ENCODE measurements around the gene KIAA1217.

Gene KIAA1217

DNA sequence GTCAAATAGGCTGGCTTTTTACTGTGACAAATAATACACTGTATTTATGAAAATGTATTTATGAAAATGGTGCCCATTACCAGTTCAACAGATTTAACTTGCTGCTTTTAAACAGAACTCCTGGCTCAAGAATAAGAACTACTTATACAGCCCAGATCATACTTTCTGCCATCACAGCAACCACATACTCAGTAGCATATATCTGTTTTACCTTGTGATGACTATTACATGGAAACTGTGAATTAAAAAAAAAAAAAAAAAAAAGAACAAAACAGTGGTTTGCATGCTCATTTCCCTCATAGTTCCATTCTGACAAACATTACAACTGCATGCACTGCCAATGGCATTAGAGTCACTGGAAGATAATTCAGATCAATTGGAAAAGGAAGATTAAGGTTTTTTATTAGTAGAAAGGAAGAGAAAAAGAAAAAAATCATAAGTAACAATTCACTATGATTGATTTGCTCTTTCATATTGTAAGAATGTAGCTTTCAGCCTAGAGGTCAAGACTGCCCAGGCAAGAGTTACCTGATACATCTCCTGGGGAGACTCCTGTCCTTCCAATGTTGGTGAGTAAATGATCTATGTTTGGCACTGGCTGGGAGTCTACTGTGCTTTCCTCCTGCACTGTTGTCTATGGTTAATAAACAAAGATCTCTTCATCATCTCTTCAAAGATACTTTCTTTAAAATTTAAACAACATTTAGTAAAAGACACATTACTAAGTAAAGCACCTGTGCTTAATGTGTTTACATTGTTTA lies 381.9 kb downstream of the KIAA1217 start (continued):
- TF ChIP-seq ZNF280D (tag by site-specific recombination; IDR thresholded peaks at IDR 0.05) (no peak), PRDM6 (tag by site-specific recombination; IDR thresholded peaks at IDR 0.05) (no peak), HOXD13 (CRISPR knock-in tag; IDR thresholded peaks at IDR 0.05; ENCODE audit: borderline replicate concordance) (no peak), ZXDB (tag by site-specific recombination; IDR thresholded peaks at IDR 0.05) (no peak), ZNF513 (tag by site-specific recombination; IDR thresholded peaks at IDR 0.05) (no peak)

GRCh38 chr10:24596217-24596930 lies 387.4 kb downstream of the KIAA1217 start:
- Histone ChIP-seq H3K9me3 (ENCODE audit: control insufficient read depth, insufficient read depth, low read depth, low read length) (no peaks in the 10 kb centered on the region), H3K36me3 (ENCODE audit: control insufficient read depth in 2 of 2, insufficient read depth in 1 of 2, low read length in 2 of 2) (peaks cover 54 to 86% of the 10 kb centered on the region in 2 experiments), H3K27ac (ENCODE audit: extremely low read depth, low read depth, low read length) (no peak overlapping the region), H3K4me1 (ENCODE audit: control insufficient read depth, insufficient read depth, low read length) (no peaks in the 10 kb centered on the region), H3K4me3 (ENCODE audit: low read depth, low read length) (no peak overlapping the region)
- ChIA-PET CTCF (interaction anchor here (2.3 kb wide), 1 partner anchor 21 kb away, joined by 9 read pairs; no protein-coding TSS in a partner anchor), POLR2A (no interaction called here)
- no peak for TF ChIP-seq ZNF549 (tag by site-specific recombination; IDR thresholded peaks at IDR 0.05)
- no peak for TF ChIP-seq ZFHX2 (tag by site-specific recombination; conservative IDR thresholded peaks at IDR 0.05)
- TF ChIP-seq ZNF362 (tag by site-specific recombination; IDR thresholded peaks at IDR 0.05) = no peak
- TF ChIP-seq ZNF555 (tag by site-specific recombination; conservative IDR thresholded peaks at IDR 0.05) = no peak
- TF ChIP-seq ZNF394 (tag by site-specific recombination; IDR thresholded peaks at IDR 0.05; ENCODE audit: borderline replicate concordance) = no peak
- TF ChIP-seq, protein P1, sequence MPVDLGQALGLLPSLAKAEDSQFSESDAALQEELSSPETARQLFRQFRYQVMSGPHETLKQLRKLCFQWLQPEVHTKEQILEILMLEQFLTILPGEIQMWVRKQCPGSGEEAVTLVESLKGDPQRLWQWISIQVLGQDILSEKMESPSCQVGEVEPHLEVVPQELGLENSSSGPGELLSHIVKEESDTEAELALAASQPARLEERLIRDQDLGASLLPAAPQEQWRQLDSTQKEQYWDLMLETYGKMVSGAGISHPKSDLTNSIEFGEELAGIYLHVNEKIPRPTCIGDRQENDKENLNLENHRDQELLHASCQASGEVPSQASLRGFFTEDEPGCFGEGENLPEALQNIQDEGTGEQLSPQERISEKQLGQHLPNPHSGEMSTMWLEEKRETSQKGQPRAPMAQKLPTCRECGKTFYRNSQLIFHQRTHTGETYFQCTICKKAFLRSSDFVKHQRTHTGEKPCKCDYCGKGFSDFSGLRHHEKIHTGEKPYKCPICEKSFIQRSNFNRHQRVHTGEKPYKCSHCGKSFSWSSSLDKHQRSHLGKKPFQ (tag by site-specific recombination; IDR thresholded peaks at IDR 0.05) = no peak
- TF ChIP-seq ZNF292 (tag by site-specific recombination; IDR thresholded peaks at IDR 0.05; ENCODE audit: borderline replicate concordance, low read depth) = no peak
- TF ChIP-seq ZNF513 (tag by site-specific recombination; IDR thresholded peaks at IDR 0.05) = no peak
- TF ChIP-seq ZNF169 (tag by site-specific recombination; IDR thresholded peaks at IDR 0.05) = no peak
- TF ChIP-seq ZNF639 (tag by site-specific recombination; IDR thresholded peaks at IDR 0.05) = no peak
- no peak for TF ChIP-seq SCRT2 (tag by site-specific recombination; IDR thresholded peaks at IDR 0.05)
- no peak for TF ChIP-seq MEIS1 (CRISPR knock-in tag; IDR thresholded peaks at IDR 0.05; ENCODE audit: borderline replicate concordance)
- no peak for TF ChIP-seq ZNF629 (tag by site-specific recombination; IDR thresholded peaks at IDR 0.05)
- TF ChIP-seq, protein P2, sequence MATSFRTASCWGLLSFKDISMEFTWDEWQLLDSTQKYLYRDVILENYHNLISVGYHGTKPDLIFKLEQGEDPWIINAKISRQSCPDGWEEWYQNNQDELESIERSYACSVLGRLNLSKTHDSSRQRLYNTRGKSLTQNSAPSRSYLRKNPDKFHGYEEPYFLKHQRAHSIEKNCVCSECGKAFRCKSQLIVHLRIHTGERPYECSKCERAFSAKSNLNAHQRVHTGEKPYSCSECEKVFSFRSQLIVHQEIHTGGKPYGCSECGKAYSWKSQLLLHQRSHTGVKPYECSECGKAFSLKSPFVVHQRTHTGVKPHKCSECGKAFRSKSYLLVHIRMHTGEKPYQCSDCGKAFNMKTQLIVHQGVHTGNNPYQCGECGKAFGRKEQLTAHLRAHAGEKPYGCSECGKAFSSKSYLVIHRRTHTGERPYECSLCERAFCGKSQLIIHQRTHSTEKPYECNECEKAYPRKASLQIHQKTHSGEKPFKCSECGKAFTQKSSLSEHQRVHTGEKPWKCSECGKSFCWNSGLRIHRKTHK (tag by site-specific recombination; IDR thresholded peaks at IDR 0.05) = no peak
